HG02610 (cell line): ENCODE measurements around the gene MTFR1L.

Experiments used
- ATAC-seq: cut with Tn5 transposase; IDR thresholded peaks from one replicate; pipeline ENCODE4 v1.9.1; 2021; ENCODE audit warnings: mild to moderate bottlenecking, moderate library complexity; ENCODE audit not compliant: unreplicated experiment

The MTFR1L gene

GRCh38 chr1:25819491-25820246 is at the start of gene MTFR1L:
TSS of gene MTFR1L (plus strand) at chr1:25819954. CDS start at chr1:25823105, 3,151 bp downstream.
- peak; percentile 87 for ATAC-seq

DNA sequence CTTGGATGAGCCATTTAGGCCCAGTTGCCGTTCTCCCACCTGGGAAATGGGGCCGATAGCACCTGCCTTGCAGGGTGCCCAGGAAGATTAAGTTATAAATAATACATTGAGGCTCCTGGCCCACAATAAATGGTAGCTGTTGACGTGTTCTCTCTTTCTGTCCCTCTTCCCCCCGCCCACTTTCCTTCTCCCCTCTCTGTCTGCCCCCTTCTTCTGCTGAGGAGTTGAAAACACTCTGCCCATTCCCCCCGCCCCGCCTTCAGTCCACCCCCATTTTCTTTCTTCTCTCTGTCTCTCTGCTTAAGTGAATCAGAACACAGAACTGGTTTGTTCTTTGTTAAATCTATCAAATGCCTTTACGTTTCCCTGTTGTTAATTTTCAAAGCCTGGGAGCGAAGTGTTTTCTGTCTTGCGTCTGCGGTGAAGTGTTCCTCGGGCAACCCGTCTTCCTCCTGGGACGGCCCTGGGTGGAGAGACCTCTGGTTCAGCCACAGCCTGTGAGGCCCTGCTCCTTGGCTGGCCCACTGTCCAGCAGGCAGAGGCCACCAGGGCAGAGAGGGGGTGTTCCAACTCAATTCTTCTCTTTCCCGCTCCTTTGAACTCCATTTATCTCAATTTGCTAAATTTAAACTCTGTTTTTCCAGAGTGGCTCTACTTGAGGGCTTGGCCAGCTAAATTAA is 49.1 kb upstream of the MTFR1L start:
- ATAC-seq = no peak

DNA sequence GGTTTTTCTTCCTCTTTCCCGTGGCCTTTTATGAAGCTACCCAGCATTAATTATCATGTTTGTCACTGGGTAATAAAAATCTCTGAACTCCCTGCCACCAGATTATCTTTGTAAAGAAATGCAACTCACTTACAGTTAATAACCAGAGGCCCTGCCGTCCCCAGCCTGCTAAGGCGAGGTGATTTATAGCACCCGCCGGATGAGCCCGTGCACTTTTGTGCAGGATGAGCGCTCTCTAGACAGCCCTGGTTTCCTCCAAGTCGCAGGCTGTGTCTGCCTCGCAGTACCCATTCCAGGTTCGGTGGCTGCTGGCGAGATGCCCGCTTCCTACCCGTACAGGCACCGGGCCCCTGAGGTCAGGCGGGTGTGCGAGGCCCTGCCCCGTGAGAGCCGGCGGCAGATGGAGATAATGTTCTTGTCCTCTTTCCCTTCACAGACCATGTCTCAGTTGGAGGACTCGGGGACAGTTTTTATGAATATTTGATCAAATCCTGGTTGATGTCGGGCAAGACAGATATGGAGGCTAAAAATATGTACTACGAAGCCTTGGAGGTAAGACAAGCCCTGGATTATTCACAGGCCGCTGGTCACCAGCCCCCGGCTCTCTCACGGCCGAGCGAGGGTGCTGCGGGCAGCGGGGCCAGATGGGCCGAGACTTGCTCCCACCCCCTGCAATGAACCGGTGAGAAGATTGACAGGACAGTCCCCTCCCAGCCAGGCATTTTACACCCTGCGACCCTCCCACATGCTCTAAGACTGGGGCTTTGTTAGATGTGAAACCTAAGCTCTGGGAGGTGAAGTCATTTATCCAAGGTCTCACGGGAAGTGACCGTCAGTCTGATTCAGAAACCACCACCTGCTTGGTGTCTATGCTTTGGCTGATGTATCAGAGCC is 48.3 kb upstream of the MTFR1L start:
- ATAC-seq = no peak

- no peak for ATAC-seq
These were observed 47.6 kb upstream of the MTFR1L start for GRCh38 chr1:25772164-25772563.

DNA sequence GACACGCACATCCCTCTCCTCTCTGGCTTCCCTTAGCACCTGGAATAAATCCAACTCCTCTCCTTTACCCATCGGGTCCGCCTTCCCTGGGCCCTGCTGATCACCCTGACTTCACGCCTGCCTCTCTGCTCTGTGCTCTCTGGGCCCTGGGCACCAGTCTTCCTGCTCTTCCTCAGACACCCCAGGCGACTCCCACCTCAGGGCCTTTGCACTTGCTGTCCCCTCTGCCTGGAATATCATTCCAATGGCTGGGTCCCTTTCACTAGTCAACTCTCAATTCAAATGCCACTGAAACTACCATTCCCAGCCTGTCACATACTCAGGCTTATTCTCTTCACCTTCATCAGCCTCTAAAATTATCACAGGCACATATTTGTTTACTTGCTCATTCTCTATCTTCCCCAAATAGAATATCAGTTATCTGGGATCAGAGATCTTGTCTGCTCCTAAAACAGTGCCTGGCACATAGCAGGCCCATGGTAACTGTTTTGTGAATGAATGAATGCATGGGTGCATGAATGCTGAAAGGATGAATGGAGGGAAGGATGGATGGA is 47.0 kb upstream of the MTFR1L start:
- ATAC-seq = no peak

DNA sequence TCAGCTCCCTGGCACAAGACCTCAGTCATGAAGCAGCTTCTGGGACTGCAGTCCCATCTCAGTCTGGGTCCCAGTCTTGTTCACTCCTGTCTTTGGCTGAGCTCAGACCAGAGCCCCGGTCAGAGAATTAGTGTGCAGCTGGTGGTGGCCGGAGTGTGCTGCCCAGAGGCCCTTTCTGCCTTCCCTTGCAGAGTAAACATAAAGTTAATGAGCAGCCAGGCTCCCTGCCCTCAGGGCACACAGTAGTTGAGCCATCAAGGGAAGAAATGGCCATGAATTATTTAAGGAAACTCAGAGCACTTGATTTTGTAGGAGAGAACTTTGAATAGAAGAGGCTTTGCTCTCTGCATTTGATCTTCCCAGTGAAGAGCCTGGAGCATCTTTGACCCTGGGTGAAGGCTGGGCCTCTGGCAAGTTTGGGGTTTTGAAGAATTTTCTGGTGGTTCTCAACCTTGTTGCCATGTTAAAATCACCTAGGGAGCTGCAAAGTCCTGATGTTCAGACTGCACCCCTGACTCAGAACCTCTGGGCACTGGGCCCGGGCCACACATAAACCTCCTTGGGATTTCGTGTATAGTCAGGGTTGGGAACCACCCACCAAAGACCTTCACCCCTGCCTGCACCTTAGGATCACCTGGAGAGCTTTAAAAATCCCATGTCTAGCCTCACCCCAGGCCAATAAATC is 46.2 kb upstream of the MTFR1L start:
- ATAC-seq = no peak

GRCh38 chr1:25774206-25774803 is 45.4 kb upstream of the MTFR1L start:
- no peak for ATAC-seq

DNA sequence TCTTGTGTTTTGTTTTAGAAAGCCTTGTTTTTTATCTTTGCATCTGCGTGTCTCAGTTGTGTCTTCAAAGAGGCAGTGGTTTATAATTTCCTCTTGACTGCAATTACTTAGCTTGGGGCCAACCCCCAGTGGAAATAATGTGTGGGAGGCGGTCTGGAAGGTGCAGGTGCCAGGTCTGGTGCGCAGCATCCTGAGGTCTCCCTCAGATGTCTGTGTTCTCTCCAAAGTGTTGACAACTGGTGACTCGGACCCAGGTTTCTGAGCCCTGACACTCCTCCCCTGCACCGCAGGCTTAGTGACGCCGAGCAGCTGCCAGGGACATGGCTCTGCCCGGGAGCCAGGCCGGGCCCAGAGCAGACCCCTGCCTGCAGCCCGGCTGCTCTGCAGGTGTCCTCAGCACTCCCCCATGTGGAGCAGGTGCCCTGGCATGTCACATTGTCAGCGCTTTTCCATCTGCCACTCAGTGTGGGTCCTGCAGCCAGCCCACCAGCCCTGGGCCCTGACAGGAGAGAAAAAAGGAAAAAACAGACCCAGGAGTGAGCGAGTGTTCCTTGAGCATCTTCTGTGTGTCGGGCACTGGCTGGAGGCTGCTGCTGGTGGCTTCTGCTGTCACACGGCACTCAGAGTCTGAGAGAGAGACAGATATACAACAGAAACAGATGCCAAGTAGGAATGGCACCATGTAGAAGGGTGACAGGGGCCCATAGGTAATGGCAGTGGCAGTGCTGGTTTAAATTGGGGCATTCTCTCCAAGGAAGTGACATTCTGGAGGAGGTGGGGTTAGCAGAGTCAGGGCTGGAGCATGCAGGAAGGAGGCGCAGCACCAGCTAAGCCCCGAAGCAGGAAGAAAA is 44.6 kb upstream of the MTFR1L start:
- ATAC-seq = no peak

DNA sequence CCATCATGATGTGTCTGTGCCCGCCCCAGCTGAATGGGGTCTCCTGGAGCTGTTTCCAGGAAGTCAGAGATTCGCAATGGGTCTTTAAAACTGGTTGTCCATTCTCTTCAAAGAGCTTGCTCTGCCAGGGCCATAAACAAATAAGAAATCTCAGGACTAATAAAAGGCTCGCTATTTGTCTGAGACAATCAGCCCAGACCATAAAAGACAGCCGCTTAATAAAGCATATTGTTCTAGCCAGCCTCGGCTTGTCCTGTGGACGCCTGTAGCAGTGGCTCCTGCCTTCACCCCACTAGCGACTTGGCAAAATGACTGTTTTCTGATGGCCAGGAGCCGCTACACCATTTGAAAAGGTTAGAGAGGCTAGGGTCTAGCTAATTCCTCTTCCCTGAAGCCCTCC is 40.4 kb upstream of the MTFR1L start:
- no peak for ATAC-seq

- ATAC-seq = no peak
These were observed 39.9 kb upstream of the MTFR1L start for GRCh38 chr1:25779894-25780293.

DNA sequence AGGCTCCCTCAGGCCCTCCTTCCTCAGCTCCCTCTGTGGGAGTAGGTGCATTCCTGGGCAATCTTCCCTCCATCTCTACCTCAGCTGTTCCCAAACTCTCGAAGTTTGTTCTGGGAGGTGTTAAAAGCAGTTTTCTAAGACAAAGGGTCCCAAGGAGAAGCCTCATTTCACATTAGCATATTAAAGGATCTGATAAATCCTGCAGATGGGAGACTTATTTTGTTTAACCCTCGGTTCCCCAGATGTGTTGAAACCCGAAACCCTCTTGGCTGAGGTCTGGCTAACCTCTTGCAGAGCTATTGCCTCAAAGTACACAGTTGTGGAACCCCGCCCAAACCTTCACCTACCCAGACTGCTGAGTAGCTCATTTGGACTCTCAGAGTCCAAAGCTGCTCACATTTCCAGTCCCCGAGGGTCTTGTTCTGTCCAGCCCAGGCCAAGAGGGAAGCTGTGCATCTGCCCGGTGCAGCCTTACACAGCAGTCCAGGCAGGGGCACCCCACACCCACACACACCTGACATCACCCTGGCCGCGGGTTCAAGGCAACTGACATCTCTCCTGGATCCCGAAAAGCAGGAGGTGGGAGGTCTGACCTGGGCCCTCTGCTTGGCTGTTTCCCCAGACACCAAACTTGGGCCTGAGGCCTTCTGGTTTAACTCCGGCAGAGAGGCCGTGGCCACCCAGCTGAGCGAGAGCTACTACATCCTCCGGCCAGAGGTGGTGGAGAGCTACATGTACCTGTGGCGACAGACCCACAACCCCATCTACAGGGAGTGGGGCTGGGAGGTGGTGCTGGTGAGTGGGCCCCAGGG is 39.2 kb upstream of the MTFR1L start:
- no peak for ATAC-seq

DNA sequence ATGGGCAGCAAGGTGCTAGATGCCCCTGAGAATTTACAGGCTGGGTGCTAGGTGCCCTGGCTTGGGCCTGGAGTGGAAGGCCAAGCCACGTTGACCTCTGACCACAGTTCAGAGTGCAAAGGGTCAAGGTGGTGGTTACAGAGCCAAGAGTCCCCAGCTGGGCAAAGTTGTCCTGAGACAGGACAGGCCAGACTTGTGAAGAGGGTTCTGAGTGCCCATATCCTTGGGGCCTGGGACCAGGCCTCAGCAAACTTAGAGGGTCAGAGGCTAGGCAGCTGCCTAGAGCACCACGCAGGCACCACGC is 38.7 kb upstream of the MTFR1L start:
- no peak for ATAC-seq

DNA sequence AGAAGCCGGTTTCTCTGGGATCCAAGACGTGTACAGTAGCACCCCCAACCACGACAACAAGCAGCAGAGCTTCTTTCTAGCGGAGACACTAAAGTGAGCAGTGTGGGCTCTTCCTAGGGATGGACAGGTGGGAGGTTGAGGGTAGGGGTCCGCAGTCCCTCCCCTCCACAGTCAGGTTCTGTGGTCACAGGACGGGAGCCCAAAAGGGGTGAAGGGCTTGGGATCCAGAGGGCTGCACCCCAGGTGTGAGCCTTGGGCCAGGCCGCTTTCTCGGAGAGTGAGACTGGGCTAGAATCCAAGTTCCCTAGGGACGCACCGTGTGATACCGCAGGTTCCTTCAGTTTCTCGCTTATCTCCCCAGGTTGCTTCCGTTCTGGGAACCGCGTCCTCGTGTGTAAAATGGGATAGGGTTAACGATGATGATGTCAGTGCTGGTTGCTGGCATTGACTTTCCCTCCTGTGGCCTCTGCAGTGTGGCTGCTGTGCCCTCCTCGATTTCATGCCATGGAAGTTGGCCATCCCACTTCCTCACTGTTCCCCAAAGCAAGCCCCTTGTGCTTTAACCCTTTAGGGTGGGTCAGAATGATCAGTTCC is 37.0 kb upstream of the MTFR1L start:
- no peak for ATAC-seq

DNA sequence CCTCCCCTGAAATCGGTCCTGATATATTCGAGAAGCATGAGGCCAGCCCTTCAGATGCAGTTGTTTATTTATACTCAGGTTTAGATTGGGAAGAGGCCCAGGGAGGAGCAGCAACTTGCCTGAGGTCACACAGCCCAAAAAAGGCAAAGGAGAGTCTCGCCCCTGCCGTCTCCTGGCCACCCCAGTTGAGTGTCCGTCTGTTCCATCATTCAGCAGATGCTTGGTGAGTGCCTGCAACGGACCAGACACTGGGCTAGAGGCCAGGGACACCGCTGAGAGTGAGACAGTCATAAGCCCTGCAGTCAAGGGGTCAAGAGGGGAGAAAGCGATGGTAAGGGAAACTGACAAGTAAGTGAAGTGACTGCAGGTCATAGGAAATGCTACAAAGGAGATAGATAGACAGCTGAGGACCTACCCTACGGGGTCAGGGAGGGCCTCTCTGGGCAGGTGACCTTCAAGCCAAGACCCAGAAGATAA is 35.1 kb upstream of the MTFR1L start:
- ATAC-seq = no peak

DNA sequence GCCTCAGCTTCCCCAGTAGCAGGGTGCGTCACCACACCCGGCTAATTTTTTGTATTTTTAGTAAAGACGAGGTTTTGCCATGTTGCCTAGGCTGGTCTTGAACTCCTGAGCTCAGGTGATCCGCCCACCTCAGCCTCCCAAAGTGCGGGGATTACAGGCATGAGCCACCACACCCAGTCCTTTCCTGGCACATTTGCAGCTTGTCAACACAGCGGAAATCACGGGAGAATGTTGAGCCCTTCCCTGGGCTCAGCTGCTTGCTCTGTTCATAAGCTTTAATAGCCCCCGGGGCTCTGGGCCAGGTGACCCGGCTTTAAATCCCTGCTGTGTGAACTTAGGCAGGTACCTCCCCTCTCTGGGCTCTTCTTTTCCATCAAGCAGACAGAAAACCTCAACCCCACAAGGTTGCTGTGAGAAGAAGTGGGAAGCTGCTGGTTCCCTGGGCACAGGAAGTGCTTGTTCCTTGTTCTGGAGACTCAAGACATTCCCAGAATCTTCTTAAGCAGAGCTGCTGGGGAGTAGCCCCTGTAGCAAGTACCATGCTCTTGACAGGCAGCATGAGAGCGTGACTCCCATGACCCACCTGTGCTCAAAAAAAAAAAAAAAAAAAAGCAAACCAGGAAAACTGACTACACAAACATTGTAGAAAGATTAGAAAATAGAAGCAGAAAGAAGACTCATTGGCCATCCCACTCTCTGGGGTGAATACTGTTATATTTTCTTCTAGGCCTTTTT is 34.3 kb upstream of the MTFR1L start:
- ATAC-seq = no peak

DNA sequence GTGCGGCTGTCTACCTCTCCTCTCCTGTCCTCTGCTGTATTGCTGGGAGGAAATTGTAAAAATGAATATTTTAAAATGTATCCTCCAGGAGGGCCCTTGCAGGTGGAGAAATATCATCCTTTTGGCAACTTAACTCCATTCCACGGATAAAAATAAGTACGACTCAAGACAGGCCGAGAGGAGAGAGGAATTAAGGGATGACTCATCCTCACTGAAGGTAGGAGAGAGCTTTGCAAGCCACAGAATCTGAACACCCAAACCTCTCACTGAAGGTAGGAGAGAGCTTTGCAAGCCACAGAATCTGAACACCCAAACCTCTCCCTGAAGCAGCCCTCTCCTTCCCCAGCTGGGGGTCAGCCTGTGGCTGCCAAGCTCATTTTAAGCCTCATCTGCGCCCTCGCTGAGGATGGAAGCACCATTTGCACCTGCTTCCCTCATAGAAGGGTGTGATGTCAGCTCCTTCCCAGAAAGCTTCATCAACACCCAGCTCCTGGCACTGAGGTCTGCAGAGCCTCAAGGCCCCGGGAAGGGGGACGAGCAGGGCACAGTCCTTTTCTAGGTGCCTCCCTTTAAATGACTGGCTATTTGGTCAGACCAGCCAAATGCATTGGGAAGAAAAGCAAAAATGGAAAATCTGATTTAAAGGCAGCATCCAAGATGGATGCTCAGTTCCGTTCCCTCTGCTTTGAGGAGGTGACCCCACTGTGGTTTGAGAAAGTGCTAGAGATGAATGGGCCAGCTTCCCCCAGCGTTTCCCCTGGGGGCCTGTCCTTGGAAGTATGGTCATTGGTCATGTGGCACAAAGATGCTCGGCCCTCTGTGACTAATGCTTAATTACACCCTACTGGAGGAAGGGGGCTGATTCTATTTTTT is 32.6 kb upstream of the MTFR1L start:
- ATAC-seq = no peak

DNA sequence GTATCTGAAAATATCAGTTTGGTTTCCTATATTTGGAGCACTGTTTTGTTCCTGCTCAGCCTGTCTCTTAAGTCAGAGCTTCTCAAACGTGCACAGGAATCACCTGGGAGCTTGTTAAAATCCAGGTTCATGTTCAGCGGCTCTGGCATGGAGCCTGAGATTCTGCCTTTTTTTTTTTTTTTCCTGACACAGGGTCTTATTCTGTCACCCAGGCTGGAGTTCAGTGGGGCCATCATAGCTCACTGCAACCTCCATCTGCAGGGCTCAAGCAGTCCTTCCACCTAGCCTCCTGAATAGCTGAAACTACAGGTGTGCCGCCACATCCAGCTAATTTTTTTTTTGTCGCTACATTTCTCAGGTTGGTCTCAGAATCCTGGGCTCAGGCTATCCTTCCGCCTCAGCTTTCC is 32.0 kb upstream of the MTFR1L start:
- ATAC-seq = no peak
